SU-DHL-6 (cell line): Measurements from ENCODE around the gene LELP1.

Source experiments
- H2AFZ ChIP-seq: fragments of 200-600 bp; sonication (generic); 2 replicates; pipeline ENCODE4 v1.6.1; 2014; ENCODE audit warnings: low read depth, mild to moderate bottlenecking, moderate library complexity, mixed read lengths, antibody characterized with exemption, low read length; ENCODE audit not compliant: severe bottlenecking
- H3F3A ChIP-seq: fragments of 200-600 bp; shearing (Covaris generic); 2 replicates; pipeline ENCODE4 v1.6.0; 2016; ENCODE audit warnings: antibody characterized with exemption, mild to moderate bottlenecking; ENCODE audit not compliant: insufficient read depth
- H3K27ac ChIP-seq: fragments of 200-600 bp; sonication (generic); 2 replicates; pipeline ENCODE4 v1.5.1; 2016; ENCODE audit warnings: low read depth, mild to moderate bottlenecking, low read length, moderate library complexity, mixed read lengths
- H3K27me3 ChIP-seq: fragments of 200-600 bp; sonication (generic), shearing (Covaris generic); 2 replicates; pipeline ENCODE4 v1.6.0; 2014; ENCODE audit warnings: mild to moderate bottlenecking, low read length
- H3K36me3 ChIP-seq: fragments of 200-600 bp; sonication (generic); 2 replicates; pipeline ENCODE4 v1.6.1; 2014; ENCODE audit warnings: mild to moderate bottlenecking, low read length, mixed read lengths
- H3K4me2 ChIP-seq: fragments of 300-600, 200-600 bp; shearing (Covaris generic), sonication (generic); 2 replicates; pipeline ENCODE4 v1.6.0; 2014; ENCODE audit warnings: low read length, low read depth, mild to moderate bottlenecking; ENCODE audit not compliant: poor library complexity, severe bottlenecking
- H3K4me3 ChIP-seq: fragments of 200-600 bp; sonication (generic); 2 replicates; pipeline ENCODE4 v1.5.1; 2014; ENCODE audit warnings: antibody characterized with exemption, low read length, mild to moderate bottlenecking, mixed read lengths; ENCODE audit not compliant: insufficient read depth, poor library complexity, severe bottlenecking
- H3K79me2 ChIP-seq: fragments of 200-600 bp; sonication (generic); 2 replicates; pipeline ENCODE4 v1.6.1; 2014; ENCODE audit warnings: mild to moderate bottlenecking, low read length, moderate library complexity; ENCODE audit not compliant: insufficient read depth
- H3K9ac ChIP-seq: fragments of 200-600 bp; sonication (generic); 2 replicates; pipeline ENCODE4 v1.7.0; 2014; ENCODE audit warnings: mild to moderate bottlenecking, low read length
- H3K9me2 ChIP-seq: fragments of 200-600 bp; sonication (generic); replicated peaks from 2 replicates; pipeline ENCODE4 v1.6.1; 2014; ENCODE audit warnings: low read length; ENCODE audit not compliant: insufficient read depth
- H3K9me3 ChIP-seq: fragments of 200-600 bp; sonication (generic); 2 replicates; pipeline ENCODE4 v1.6.1; 2014; ENCODE audit warnings: low read length, mixed read lengths; ENCODE audit not compliant: insufficient read depth
- H4K20me1 ChIP-seq: fragments of 200-600 bp; sonication (generic); 2 replicates; pipeline ENCODE4 v1.6.1; 2014; ENCODE audit warnings: low read depth, mild to moderate bottlenecking, antibody characterized with exemption, low read length, moderate library complexity, mixed read lengths
- CTCF ChIP-seq: fragments of 200-600 bp; sonication (generic); IDR thresholded peaks from one replicate; pipeline ENCODE4 v1.5.1; 2017; ENCODE audit warnings: antibody characterized with exemption, mild to moderate bottlenecking, low read length, moderate library complexity; ENCODE audit not compliant: insufficient read depth, poor library complexity, severe bottlenecking
- EZH2phosphoT487 ChIP-seq: fragments of 200-600 bp; sonication (generic), shearing (Covaris generic); conservative IDR thresholded peaks from 2 replicates; pipeline ENCODE4 v1.6.1; 2018; ENCODE audit warnings: mild to moderate bottlenecking, antibody characterized with exemption, low read length, moderate library complexity, mixed read lengths

LELP1 gene

GRCh38 chr1:153246018-153246417, 42.8 kb downstream of the LELP1 start:
- TF ChIP-seq CTCF, result no peak
- no peak for TF ChIP-seq EZH2phosphoT487
- H2AFZ ChIP-seq, result no peak overlapping the region

GRCh38 chr1:153246825-153247224, 43.6 kb downstream of the LELP1 start:
- Histone ChIP-seq H3K9me3 (no peaks in the 10 kb centered on the region), H3F3A (no peaks in the 10 kb centered on the region), H2AFZ (no peak overlapping the region), H3K9me2 (no peaks in the 10 kb centered on the region), H3K4me2 (no peak overlapping the region), H3K27ac (no peak overlapping the region), H3K4me3 (no peak overlapping the region), H3K27me3 (no peaks in the 10 kb centered on the region), H3K9ac (no peak overlapping the region), H3K36me3 (no peaks in the 10 kb centered on the region), H3K79me2 (no peaks in the 10 kb centered on the region), H4K20me1 (no peaks in the 10 kb centered on the region)
- TF ChIP-seq EZH2phosphoT487 (no peak), CTCF (no peak)

More at GRCh38 chr1:153246018-153246417, 42.8 kb downstream of the LELP1 start:
- no peak overlapping the region for H3K4me2 ChIP-seq
- H3K27ac ChIP-seq, result no peak overlapping the region
- no peaks in the 10 kb centered on the region for H3K36me3 ChIP-seq
- no peaks in the 10 kb centered on the region for H3K79me2 ChIP-seq
- no peak overlapping the region for H3K9ac ChIP-seq
- H3K9me2 ChIP-seq, result no peaks in the 10 kb centered on the region
- no peaks in the 10 kb centered on the region for H3K27me3 ChIP-seq
- no peaks in the 10 kb centered on the region for H3K9me3 ChIP-seq
- H3F3A ChIP-seq, result no peaks in the 10 kb centered on the region
- H3K4me3 ChIP-seq, result no peak overlapping the region
- no peaks in the 10 kb centered on the region for H4K20me1 ChIP-seq

GRCh38 chr1:153248176-153248879, 45.1 kb downstream of the LELP1 start:
- H3K9me2 ChIP-seq, result no peaks in the 10 kb centered on the region
- H3K9me3 ChIP-seq, result no peaks in the 10 kb centered on the region
- TF ChIP-seq EZH2phosphoT487 (no peak), CTCF (no peak)
- H3K9ac ChIP-seq, result no peak overlapping the region
- no peak overlapping the region for H2AFZ ChIP-seq
- H3K36me3 ChIP-seq, result no peaks in the 10 kb centered on the region
- no peaks in the 10 kb centered on the region for H3K79me2 ChIP-seq
- H3K4me2 ChIP-seq, result no peak overlapping the region
- H3K27me3 ChIP-seq, result no peaks in the 10 kb centered on the region
- H4K20me1 ChIP-seq, result no peaks in the 10 kb centered on the region
- H3F3A ChIP-seq, result no peaks in the 10 kb centered on the region
- H3K4me3 ChIP-seq, result no peak overlapping the region
- no peak overlapping the region for H3K27ac ChIP-seq
